SK-N-SH (cell line): Measurements from ENCODE around the gene TMTC2. TPM values are rescaled to one million over a fixed set of nuclear protein-coding genes. Genes with fewer than 3 reads are reported as not detected.
A peak's percentile ranks its signal among the peaks of the same experiment; 100 is the strongest.

Experiments used
- CTCF ChIA-PET: fragments of 300-600, 350-600 bp; formaldehyde crosslinking; extraction: SDS; loops from one replicate; lab custom pipeline; 2021; lab: Yijun Ruan, JAX
- POLR2A ChIA-PET: fragments of 350-600 bp; sonication (Branson Sonifier 250); formaldehyde crosslinking; extraction: SDS; loops from one replicate; lab custom pipeline; 2020; ENCODE audit warnings: antibody characterized with exemption, inconsistent platforms; lab: Yijun Ruan, JAX
- DNase-seq: peaks from one replicate; pipeline ENCODE4 v3.0.0; 2012
- H2AFZ ChIP-seq: fragments of 200-600 bp; sonication (generic); 2 replicates; pipeline ENCODE4 v1.8.1; 2016; ENCODE audit warnings: antibody characterized with exemption, mild to moderate bottlenecking, low read depth
- H3F3A ChIP-seq: fragments of 200-600 bp; sonication (generic); replicated peaks from 2 replicates; pipeline ENCODE3; 2016; ENCODE audit warnings: antibody characterized with exemption, mild to moderate bottlenecking; ENCODE audit not compliant: insufficient read depth
- H3K27ac ChIP-seq, 2 experiments: fragments of 200-500 bp in 1 of 2; fragments of 200-600 bp in 1 of 2; sonication (Bioruptor generic) in 1 of 2; sonication (generic), shearing (Covaris generic) in 1 of 2; 2 replicates each; pipeline versions ENCODE4 v1.5.1 to v1.6.1; 2014 to 2016; ENCODE audit warnings: low read depth in 2 of 2, inconsistent platforms in 1 of 2, low read length in 1 of 2, mild to moderate bottlenecking in 1 of 2, mixed read lengths in 1 of 2
- H3K27me3 ChIP-seq: fragments of 200-600 bp; sonication (generic), shearing (Covaris generic); 2 replicates; pipeline ENCODE4 v1.6.1; 2016; ENCODE audit warnings: mixed run types; ENCODE audit not compliant: insufficient read depth
- H3K36me3 ChIP-seq, 2 experiments: fragments of 200-500 bp in 1 of 2; fragments of 200-600 bp in 1 of 2; sonication (Bioruptor generic) in 1 of 2; sonication (generic) in 1 of 2; replicated peaks in 1 of 2; 2 replicates each; pipeline versions ENCODE3 to v1.5.1; 2014 to 2016; ENCODE audit warnings: low read length in 1 of 2, mild to moderate bottlenecking in 1 of 2; ENCODE audit not compliant: insufficient read depth in 2 of 2, control insufficient read depth in 1 of 2
- H3K4me1 ChIP-seq, 2 experiments: fragments of 200-500 bp in 1 of 2; fragments of 200-600 bp in 1 of 2; sonication (Bioruptor generic) in 1 of 2; sonication (generic), shearing (Covaris generic) in 1 of 2; 2 replicates each; pipeline versions ENCODE4 v1.5.1 to v1.6.1; 2014 to 2016; ENCODE audit warnings: low read depth in 1 of 2, low read length in 1 of 2, mixed run types in 1 of 2; ENCODE audit not compliant: insufficient read depth in 2 of 2, control insufficient read depth in 1 of 2
- H3K4me2 ChIP-seq: fragments of 200-600 bp; sonication (generic), shearing (Covaris generic); 2 replicates; pipeline ENCODE4 v1.6.1; 2017; ENCODE audit warnings: mixed run types
- H3K4me3 ChIP-seq, 2 experiments: fragments of 200-500 bp in 1 of 2; fragments of 200-600 bp in 1 of 2; sonication (Bioruptor generic) in 1 of 2; sonication (generic), shearing (Covaris generic) in 1 of 2; 2 replicates each; pipeline versions ENCODE4 v1.5.1 to v1.8.1; 2014 to 2016; ENCODE audit warnings: low read depth in 2 of 2, inconsistent platforms in 1 of 2, low read length in 1 of 2, mild to moderate bottlenecking in 1 of 2, mixed read lengths in 1 of 2, moderate library complexity in 1 of 2
- H3K79me2 ChIP-seq: fragments of 200-600 bp; sonication (generic); 2 replicates; pipeline ENCODE4 v1.8.1; 2017; ENCODE audit warnings: mild to moderate bottlenecking; ENCODE audit not compliant: insufficient read depth
- H3K9ac ChIP-seq: fragments of 200-600 bp; sonication (generic); 2 replicates; pipeline ENCODE4 v1.6.1; 2017; ENCODE audit warnings: mixed run types
- H3K9me2 ChIP-seq: fragments of 200-600 bp; sonication (generic); 2 replicates; pipeline ENCODE4 v1.6.1; 2017; ENCODE audit warnings: mixed run types
- H3K9me3 ChIP-seq: fragments of 200-600 bp; sonication (generic); 2 replicates; pipeline ENCODE4 v1.6.1; 2017; ENCODE audit warnings: mixed run types, mild to moderate bottlenecking, moderate library complexity
- H4K20me1 ChIP-seq: fragments of 200-600 bp; sonication (generic); 2 replicates; pipeline ENCODE4 v1.6.1; 2017; ENCODE audit warnings: mild to moderate bottlenecking, mixed run types; ENCODE audit not compliant: insufficient read depth
- EP300 ChIP-seq, 2 experiments: IDR thresholded peaks; 2 replicates each; pipeline versions ENCODE4 v1.4.0 to v1.6.1; 2012; ENCODE audit warnings: borderline replicate concordance in 1 of 2, low read depth in 1 of 2, low read length in 1 of 2
- EZH2phosphoT487 ChIP-seq: fragments of 200-600 bp; sonication (generic); IDR thresholded peaks from 2 replicates; pipeline ENCODE4 v1.6.1; 2017; ENCODE audit warnings: low read depth, mixed run types, mild to moderate bottlenecking, antibody characterized with exemption, moderate library complexity, borderline replicate concordance
- FOSL2 ChIP-seq: IDR thresholded peaks from 2 replicates; pipeline ENCODE4 v1.4.0; 2012; ENCODE audit warnings: low read depth, mild to moderate bottlenecking, moderate library complexity, borderline replicate concordance
- GATA2 ChIP-seq: sonication (generic); formaldehyde crosslinking; IDR thresholded peaks from 2 replicates; pipeline ENCODE4 v1.5.0; 2020; ENCODE audit warnings: mild to moderate bottlenecking, missing genetic modification reagents
- RAD21 ChIP-seq: IDR thresholded peaks from 2 replicates; pipeline ENCODE4 v1.6.1; 2012; ENCODE audit warnings: mild to moderate bottlenecking, low read length
- RCOR1 ChIP-seq: fragments of 150-350 bp; IDR thresholded peaks from 2 replicates; pipeline ENCODE4 v1.6.1; 2017; ENCODE audit warnings: antibody characterized with exemption, low read length
- RFX5 ChIP-seq: IDR thresholded peaks from 2 replicates; pipeline ENCODE4 v1.6.1; 2012; ENCODE audit warnings: mild to moderate bottlenecking, improper control_type of control experiment, low read length
- TCF12 ChIP-seq: IDR thresholded peaks from 2 replicates; pipeline ENCODE4 v1.4.0; 2012
- TEAD4 ChIP-seq: IDR thresholded peaks from 2 replicates; pipeline ENCODE4 v1.4.0; 2012; ENCODE audit warnings: mild to moderate bottlenecking, borderline replicate concordance; ENCODE audit not compliant: insufficient read depth
- USF1 ChIP-seq: IDR thresholded peaks from 2 replicates; pipeline ENCODE4 v1.4.0; 2012; ENCODE audit warnings: low read depth, borderline replicate concordance
- WGBS: methylation state at CpG from one replicate; pipeline ENCODE4 v1.1.6; 2017; ENCODE audit warnings: low lambda C conversion rate; 5-methylcytosine and 5-hydroxymethylcytosine counted together
- polyA plus RNA-seq, 3 experiments: library from polyadenylated mRNA; depleted of rRNA; stranded (reverse); fragments of >200 nt; gene quantifications; 2 replicates each; pipeline ENCODE4 v1.2.3, GENCODE V29; 2012

TMTC2 gene
- polyA plus RNA-seq, 1 of the 3 experiments (the other 2 are of a cell fraction) = 4.1 TPM

- 38% methylated on average over 1 of the region's 1 CpG for WGBS
- Histone ChIP-seq H3K9ac (no peak overlapping the region), H2AFZ (no peak overlapping the region; the same call in 1 of the 2 replicates), H3K4me3 (no peak overlapping the region), H3K4me1 (peaks cover 10 to 23% of the 10 kb centered on the region in 2 experiments; a peak in 3 of 4 replicates), H3K9me3 (no peaks in the 10 kb centered on the region), H3K27ac (peak overlapping the region in 1 of 2 experiments; percentile 95; a peak in 2 of 4 replicates), H4K20me1 (no peaks in the 10 kb centered on the region), H3K27me3 (no peaks in the 10 kb centered on the region)
- peak; percentile 30 for DNase-seq
- CTCF ChIA-PET = no interaction called here
- 0 out of 2 replicates have a peak, but pooled peaks have one; percentile 16 for TF ChIP-seq GATA2 (CRISPR knock-in tag)
- peak in 1 of 2 experiments; percentile 52; a peak in 1 of 4 replicates for TF ChIP-seq EP300 (IDR thresholded peaks at IDR 0.05; ENCODE audit: borderline replicate concordance in 1 of 2, low read depth in 1 of 2, low read length in 1 of 2)
- TF ChIP-seq TEAD4 = no peak
- TF ChIP-seq RAD21 = no peak
- no peak for TF ChIP-seq FOSL2
- no peak for TF ChIP-seq RFX5
- TF ChIP-seq USF1 = no peak
- TF ChIP-seq, all 33 proteins: peak for 2
- H3K4me2 ChIP-seq = no peak overlapping the region
- H3K9me2 ChIP-seq = no peaks in the 10 kb centered on the region
- POLR2A ChIA-PET = no interaction called here
- H3K79me2 ChIP-seq = no peaks in the 10 kb centered on the region
- no peaks in the 10 kb centered on the region for H3F3A ChIP-seq
- peaks cover 0 to 7% of the 10 kb centered on the region in 2 experiments for H3K36me3 ChIP-seq
These were observed 175.5 kb downstream of the TMTC2 start for GRCh38 chr12:82862069-82862841.

- peak; percentile 64 for DNase-seq
- TF ChIP-seq GATA2 (CRISPR knock-in tag) = 0 out of 2 replicates have a peak, but pooled peaks have one; percentile 21
- TF ChIP-seq TCF12 = no peak
- TF ChIP-seq RCOR1 = peak; percentile 48; the same call in 1 of the 2 replicates
- TF ChIP-seq EZH2phosphoT487 = no peak
- Histone ChIP-seq H3K9me2 (no peaks in the 10 kb centered on the region), H3K27ac (peak overlapping the region in 1 of 2 experiments; percentile 95; a peak in 2 of 4 replicates), H3K27me3 (no peaks in the 10 kb centered on the region), H3K4me1 (peaks cover 10 to 23% of the 10 kb centered on the region in 2 experiments; a peak in 3 of 4 replicates), H3K9me3 (no peaks in the 10 kb centered on the region), H2AFZ (no peak overlapping the region), H3K36me3 (no peaks in the 10 kb centered on the region), H3K79me2 (no peaks in the 10 kb centered on the region), H3K4me3 (no peak overlapping the region; a peak in 1 of 4 replicates), H4K20me1 (no peaks in the 10 kb centered on the region), H3K9ac (no peak overlapping the region), H3K4me2 (no peak overlapping the region), H3F3A (no peaks in the 10 kb centered on the region)
- CTCF ChIA-PET = interaction anchor here (1.0 kb wide), 1 partner anchor 177 kb away, joined by 3 read pairs; no protein-coding TSS in a partner anchor
- WGBS = 56% methylated on average over 6 of the region's 6 CpGs
- POLR2A ChIA-PET = no interaction called here
These were observed 176.4 kb downstream of the TMTC2 start for GRCh38 chr12:82862876-82863649.
